HG02885 (cell line): ENCODE data around the gene TMEM17.
"Not testable (repeated sequence)": the region's sequence is repeated elsewhere in the genome, so short reads cannot be mapped to it uniquely, and the experiment has no call there.

Experiments used
- ATAC-seq: cut with Tn5 transposase; IDR thresholded peaks from one replicate; pipeline ENCODE4 v1.9.1; 2021; ENCODE audit warnings: mild to moderate bottlenecking; ENCODE audit not compliant: unreplicated experiment, poor library complexity

TMEM17 gene, protein sequence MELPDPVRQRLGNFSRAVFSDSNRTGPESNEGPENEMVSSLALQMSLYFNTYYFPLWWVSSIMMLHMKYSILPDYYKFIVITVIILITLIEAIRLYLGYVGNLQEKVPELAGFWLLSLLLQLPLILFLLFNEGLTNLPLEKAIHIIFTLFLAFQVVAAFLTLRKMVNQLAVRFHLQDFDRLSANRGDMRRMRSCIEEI

DNA sequence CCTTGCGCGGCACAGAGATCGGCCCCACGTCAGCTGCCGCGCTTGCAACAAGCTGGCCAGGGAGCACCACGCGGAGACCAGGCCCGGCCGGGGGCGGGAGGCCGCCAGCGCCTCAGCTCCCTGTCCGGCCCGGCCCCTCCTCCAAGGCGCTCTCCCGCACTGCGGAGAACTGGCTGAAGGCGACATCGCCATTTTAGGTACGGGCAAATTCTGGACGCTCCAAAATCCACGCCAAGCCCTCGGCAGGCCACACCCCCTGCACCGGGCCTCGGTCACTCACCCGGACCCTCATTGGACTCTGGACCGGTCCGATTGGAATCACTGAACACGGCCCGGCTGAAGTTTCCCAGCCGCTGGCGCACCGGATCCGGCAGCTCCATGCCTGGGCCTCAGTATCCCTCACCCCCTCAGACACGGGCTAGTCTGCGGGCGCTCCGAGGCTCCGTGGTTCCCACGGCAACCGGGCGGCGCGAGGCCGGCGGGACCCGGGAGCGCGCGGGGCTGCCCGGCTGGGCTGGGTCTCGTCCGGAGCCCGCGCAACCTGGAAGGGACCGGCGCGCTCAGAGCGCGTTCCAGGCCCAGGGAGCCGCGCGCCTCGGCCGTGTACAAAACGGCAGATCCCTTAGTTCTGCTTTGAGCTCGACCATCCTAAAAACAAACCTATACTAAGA, at the start of gene TMEM17:
TSS of gene TMEM17 (minus strand) at position 446 of the 671 bp plus-strand sequence. CDS start at position 380, 66 bp downstream.
- peak; percentile 87 for ATAC-seq

DNA sequence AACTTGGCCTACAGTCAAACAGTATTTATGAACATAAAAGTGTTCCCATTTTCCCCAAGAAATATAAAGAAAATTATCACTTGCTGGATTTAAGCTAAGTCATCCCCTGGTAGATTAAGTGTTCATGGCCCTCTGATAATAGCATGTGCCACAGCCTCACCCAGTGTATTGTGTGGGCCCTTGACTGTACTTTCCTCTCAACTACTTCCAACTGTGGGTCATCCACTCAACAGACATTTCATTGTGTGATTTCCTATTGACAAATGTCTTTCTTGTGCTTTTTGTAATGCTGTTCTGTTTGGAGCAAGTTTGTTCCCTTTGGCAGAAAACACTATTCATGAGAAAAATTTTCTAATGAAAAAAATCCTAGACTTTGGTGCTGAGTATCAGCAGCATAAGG, 48.4 kb upstream of the TMEM17 start:
- ATAC-seq, result no peak

DNA sequence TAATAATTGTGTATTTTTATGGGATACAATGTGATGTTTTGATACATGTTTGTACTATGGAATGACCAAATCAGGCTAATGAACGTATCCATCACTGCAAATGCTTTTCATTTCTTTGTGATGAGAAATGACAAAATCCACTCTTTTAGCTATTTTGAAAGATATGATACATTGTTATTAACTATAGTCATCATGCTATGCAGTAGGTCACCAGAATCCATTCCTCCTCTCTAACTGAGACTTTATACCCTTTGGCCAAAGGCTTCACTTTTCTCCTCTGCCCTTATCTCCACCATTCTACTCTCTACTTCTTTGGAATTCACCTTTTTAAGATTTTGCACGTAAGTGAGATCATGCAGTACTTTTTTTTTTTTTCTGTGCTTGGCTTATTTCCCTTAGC, 44.5 kb upstream of the TMEM17 start:
- ATAC-seq, result no peak

DNA sequence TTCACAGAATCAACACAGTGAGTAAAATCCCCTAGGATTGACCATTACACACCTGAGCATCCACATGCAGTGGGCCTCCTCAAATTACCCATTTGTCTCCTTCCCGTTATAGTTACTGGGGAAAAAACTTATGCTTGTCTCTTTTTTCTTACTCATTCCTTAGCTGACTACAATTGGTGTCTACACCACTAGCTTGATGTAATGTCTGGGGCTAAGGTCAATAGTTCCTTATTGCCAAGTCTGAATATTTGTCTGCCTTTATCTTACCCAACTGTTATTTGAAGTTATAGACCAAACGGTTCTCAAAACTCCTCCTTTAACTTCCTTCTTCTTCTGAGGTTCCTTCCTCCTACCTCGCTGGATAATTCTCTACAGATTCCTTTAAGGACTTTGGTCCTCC, 41.9 kb upstream of the TMEM17 start:
- no peak for ATAC-seq

DNA sequence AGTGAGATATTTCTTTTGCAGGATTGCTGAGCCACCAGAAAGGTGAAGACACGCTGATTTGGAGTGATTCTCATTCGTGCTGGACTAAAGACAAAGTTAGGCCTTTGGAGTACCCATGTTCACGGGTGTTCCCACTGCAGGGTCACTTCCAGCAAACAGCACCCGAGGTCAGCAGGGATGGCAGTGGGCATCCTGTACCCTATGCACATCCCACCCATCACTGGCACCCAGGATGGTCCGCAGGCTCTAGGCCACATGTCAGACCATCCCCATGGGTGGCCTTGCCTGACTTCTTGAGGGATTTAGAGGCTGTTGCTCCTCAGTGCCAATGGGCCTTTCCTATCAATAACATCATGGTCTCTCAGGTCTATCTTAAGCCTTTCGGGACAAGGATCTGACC, 39.3 kb upstream of the TMEM17 start:
- ATAC-seq, result no peak

DNA sequence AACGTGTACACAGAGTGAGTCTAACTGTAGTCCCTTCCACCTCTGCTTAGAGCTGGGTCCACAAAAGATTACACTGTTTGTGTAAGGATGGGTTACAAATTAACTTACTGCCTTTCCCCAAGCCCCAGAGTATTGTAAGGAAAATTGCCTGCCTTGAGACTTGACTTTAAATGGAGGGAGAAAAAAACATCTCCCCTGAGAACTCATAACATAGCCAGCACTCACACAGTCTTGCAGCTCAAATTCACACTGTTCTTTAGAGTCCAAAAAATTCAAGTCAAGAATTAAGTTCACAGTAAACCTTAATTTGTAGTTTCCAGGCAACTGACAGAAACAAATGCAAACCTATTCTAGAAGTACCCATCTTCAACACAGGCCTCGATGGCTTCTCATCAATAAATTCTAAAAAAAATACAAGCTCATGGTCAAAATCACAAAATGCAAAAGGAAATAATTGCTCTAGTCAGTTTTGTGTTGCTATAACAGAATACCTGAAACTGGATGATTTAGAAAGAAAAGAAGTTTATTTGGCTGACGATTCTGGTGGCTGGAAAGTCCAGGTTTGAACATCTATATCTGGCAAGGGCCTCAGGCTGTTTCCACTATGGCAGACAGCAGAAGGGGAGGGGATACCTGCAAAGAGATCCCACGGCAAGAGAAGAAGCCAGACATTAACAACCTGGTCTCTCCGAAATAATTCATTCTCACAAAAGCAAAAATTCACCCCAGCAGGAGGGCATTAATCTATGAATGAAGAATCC, 34.6 kb upstream of the TMEM17 start:
- ATAC-seq, result no peak

DNA sequence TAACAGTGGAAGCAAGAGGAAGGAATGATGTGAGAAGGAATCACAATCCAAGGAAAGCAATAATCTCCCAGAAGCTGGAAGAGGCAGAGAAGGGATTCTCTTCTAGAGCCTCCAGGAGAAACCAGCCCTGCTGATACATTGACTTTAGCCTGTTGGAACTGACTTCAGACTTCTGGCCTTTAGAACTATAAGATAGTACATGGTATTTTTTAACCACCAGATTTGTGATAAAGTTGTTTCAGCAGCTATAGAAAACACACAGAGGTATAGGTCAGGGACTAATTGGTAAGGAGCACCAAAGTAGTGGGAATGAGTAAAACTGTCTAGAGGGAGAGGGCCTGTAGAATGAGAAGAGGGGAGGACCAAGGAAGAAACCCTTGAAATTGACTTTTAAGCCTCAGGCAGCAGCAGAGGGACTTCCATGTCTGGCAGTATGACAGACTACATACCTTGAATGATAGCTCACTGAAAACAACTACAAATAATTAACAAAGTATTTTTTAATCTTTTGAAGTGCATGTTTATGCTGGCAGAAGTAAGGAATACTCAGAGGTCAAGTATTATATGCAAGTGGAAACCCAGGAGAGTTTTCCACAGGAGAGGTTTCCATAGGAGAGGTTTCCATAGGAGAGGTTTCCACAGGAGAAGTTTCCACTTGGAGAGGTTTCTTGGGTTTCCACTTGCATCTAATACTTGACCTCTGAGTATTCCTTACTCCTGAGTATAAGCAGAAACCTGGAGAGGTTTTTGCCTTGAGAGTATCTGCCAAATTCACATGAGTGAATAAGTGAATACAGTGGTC, 33.8 kb upstream of the TMEM17 start:
- no peak for ATAC-seq

DNA sequence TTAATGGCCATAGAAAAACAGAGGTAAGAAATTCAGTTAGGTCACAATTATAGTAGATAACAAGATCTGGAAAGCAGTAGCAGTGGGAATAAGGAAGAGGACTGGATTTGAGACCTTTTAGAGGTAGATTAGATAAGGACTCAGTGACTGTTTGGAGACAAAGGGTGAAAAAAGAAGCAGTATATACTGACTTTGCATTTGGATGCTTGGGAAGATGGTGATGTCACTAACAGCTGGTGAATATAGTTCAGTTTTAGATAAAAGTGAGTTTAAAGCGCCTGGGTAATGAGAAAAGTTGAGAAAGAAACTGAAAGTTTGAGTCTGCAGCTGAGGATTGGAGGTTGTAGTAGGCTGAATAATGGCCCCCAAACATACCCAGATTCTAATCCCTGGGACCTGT, 32.8 kb upstream of the TMEM17 start:
- ATAC-seq, result no peak

DNA sequence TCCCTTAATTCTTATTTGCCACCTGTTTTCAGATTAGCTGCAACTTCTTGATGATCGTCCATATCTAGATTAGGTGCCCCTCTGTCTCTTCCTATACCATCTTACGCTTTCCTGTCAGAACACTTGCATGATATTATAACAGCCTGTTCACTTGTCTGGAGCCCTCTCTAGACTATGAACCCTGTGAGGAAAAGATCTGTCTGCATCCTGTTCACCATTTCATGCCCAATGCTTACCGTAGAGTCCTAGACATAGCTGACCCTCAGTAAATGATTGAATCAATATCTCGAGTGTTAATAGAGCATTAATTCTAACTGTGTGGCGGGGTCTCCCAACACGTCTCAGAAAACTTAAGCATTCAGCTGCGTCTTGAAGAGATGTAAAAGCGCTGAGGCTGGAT, 31.8 kb upstream of the TMEM17 start:
- ATAC-seq, result no peak

DNA sequence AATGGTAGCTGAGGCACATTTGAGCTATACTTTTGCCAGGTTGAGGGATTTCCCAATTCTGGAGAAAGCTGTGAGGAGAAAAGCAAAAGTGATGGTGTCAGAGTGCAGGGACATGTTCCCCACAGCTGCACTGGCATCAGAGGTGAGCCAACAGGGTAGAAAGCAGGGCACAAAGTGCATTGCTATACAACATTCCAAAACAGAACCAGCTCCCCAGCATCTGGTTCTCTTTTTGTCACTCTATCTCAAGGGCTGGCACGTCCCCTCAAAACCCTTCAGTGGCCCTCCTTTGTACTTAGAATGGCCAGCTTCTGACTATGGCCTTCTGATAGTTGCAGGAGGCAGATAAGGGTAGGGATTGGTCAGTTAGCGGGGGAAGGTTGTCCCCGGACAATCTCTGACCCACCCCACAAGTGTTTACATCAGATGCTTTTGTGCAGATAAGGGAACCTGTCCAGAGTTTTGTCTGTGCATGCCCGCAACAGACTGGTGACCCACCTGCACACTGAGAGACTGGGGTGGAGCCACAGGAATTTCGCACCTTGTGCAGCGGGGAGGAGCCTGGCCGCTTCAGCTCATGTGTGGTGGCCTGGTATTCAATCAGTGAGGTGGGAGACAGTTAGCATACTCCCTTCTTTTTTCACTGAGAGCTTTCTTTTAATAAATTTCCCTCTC, 31.0 kb upstream of the TMEM17 start:
- ATAC-seq, result no peak

DNA sequence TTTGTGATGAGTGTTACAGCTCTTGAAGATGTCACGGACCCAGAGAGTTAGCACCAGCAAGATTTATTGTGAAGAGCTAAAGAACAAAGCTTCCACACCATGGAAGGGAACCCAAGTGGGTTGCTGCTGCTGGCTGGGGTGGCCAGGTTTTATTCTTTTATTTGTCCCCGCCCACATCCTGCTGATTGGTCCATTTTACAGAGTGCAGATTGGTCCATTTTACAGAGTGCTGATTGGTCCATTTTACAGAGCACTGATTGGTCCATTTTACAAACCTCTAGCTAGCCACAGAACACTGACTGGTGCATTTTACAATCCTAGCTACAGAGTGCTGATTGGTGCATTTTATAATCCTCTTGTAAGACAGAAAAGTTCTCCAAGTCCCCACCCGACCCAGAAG, 29.5 kb upstream of the TMEM17 start:
- not testable (repeated sequence) for ATAC-seq

DNA sequence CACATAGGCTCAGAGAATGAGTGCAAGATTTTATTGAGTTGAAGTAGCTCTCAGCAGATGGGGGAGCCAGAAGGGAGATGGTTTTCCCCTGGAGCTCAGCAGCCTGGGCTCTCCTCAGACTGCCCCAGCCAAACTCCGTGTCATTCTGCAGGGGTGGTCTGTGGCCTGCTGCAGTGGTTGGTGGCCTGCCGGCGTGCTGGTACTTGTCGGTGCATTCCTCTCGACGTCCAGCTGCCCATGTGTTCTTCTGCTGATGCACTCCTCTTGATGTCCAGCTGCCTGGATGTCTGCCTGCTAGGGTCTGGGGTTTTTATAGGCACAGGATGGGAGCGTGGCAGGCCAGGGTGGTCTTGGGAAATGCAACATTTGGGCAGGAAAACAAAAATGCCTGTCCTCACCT, 25.6 kb upstream of the TMEM17 start:
- ATAC-seq, result no peak

DNA sequence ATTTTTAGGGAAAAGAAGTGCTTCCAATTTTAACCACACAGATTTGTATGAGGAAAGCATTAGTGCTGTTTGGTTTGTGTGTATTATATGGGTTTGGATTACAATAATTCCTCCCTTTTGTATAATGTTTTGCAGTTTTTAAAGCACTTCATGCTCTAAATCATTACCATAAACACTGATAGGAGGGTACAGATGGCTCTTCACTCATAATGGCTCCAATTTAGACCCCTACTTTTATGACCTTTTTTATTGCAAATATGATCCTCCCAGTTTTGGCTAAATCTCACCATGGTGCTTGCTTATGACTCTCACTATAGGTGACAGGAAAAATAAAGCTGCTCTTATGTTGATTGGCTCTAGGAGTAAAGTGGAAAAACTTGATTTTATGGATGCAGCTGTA, 23.8 kb upstream of the TMEM17 start:
- no peak for ATAC-seq

DNA sequence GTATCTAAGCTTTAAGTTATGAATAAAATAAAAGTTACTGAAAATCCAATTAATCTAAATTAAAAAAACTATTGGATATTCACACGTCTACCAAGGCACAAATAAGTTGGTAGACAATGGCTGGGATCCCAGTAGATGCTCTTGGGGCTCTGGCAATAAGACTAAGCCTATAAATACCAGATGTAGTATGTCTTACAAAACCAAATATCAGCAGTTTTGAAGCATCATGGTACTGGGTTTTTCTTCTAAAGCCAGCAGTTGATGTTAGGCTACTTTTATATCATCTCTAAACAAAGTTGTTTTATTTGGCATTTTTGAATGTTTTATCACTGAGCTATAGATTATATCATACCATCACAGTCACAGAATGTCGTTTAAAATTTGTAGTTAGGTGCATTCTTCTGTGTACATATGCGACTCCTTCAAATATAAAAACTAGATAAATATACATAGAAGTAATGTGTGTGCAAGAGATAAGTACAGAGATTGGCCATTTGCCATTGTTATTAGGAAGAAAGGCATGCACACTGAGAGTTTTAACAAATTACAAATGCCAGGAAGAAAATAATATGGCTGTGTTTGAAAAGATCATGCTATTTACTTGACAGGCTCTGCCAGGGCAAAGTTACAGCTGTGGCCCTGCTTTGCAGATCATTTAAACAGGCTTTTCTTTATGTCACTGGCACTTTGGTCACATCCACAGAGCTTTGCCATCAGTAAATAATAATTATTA, 21.6 kb upstream of the TMEM17 start:
- no peak for ATAC-seq

DNA sequence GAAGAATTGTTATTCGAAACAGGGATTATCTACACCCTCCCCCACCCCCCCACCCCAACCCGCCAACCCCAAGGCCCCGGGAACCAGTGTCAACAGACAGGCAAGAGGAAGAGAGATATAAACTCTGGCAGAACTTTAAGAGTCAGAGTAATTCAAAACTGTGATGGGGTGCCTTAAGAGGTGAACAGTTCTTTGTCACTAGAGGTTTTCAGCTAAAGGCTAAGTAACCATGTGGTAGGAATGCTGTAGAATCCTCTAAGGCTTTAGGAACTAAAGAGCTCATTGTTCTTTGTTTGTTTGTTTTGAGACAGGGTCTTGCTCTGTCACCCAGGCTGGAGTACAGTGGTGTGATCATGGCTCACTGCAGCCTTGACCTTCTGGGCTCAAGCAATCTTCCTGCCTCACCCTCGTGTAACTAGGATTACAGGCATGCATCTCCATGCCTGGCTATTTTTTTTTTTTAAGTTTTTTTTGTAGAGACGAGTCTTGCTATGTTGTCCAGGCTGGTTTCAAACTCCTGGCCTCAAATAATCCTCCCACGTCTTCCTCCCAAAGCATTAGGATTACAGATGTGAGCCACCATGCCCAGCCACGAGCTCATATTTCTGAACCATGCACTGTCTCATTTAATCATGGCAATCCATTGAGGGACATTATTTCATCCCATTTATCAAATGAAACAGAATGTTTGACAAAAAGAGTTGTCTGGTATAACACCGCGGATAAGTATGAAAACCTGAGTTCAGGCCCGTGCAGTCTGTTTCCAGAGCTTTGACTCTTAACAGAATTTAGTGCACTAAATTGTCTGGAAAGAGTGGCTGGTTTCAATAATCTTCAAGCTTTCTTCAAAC, 20.8 kb upstream of the TMEM17 start:
- no peak for ATAC-seq

DNA sequence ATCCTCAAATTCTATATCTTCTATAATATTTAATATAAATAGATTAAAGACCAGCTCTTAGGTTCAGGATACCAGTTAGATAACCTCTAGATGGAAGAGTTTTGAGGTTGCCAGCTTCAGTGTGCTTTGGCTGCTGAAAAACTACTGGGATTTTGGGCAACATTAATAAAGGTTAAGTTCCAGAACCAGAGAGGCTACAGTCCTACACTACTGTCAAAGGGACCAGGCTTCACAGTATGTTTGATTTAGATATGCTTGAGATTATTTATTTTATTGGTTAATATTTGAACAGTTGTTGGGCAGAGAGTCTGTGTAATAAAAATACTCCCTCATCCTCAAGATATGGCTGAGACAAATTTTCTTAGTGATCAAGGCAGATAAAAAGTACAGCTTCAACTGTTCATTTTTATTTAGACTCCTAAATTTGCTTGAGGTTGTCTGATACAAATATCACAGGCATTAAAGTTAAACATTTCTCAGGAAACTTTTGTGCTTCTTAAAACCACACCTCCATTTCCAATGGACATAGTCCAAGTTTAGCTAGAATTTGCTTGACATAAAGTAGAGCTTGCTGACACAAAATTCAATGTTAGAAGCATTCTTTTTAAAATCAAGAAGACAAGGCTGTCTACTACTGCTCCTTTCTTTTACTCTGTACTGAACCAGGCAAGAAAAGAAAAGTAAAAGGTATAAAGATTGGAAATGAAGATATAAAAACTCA, 19.7 kb upstream of the TMEM17 start:
- ATAC-seq, result no peak

DNA sequence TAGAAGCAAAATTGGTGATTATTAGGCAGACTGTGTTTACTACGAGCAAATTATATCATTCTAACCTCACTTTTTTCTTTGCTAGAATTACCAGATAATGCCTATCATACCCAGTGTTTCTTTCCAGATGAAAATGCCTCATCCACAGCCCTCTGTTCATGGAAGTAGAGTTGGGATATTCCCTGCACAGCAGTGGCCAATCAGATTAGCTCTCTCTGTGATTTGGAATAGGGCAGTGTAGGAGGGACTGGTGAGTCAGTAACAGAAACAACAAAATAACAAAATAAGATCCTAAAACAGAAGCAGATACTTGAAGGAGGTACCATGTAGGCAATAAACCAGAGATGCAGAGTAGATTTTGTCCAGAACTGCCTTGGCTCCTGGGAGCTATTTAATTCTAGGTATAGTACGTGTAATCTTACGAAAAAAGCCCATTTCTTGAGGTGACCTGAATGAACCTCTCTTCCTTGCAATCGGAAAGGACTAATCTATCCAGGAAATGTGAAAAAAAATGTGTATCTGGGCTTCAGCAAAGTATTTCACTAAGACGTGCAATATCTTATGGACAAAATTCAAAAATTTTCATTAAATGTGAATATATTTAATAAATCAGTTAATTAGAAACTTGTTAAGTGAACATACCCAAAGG, 18.4 kb upstream of the TMEM17 start:
- ATAC-seq, result no peak

DNA sequence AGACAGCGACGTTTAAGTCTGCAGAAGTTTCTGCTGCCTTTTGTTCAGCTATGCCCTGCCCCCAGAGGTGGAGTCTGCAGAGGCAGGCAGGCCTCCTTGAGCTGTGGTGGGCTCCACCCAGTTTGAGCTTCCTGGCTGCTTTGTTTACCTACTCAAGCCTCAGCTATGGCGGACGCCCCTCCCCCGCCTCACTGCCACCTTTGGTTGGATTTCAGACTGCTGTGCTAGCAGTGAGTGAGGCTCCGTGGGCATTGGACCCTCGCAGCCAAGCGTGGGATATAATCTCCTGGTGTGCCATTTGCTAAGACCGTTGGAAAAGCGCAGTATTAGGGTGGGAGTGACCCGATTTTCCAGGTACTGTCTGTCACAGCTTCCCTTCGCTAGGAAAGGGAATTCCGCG, 15.1 kb upstream of the TMEM17 start:
- not testable (repeated sequence) for ATAC-seq
